ENCODE data around the gene ICA1.

- TF ChIP-seq, protein P1, sequence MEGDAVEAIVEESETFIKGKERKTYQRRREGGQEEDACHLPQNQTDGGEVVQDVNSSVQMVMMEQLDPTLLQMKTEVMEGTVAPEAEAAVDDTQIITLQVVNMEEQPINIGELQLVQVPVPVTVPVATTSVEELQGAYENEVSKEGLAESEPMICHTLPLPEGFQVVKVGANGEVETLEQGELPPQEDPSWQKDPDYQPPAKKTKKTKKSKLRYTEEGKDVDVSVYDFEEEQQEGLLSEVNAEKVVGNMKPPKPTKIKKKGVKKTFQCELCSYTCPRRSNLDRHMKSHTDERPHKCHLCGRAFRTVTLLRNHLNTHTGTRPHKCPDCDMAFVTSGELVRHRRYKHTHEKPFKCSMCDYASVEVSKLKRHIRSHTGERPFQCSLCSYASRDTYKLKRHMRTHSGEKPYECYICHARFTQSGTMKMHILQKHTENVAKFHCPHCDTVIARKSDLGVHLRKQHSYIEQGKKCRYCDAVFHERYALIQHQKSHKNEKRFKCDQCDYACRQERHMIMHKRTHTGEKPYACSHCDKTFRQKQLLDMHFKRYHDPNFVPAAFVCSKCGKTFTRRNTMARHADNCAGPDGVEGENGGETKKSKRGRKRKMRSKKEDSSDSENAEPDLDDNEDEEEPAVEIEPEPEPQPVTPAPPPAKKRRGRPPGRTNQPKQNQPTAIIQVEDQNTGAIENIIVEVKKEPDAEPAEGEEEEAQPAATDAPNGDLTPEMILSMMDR (IDR thresholded peaks at IDR 0.05): no peak
- TF ChIP-seq POLR2A (IDR thresholded peaks at IDR 0.05): no peak
Measured at GRCh38 chr7:8283968-8284367, 22.0 kb upstream of the ICA1 start.

Data from breast epithelium (tissue), 3 donors.